A673 (cell line): ENCODE data around the gene IL22RA1. TPM values are rescaled to one million over a fixed set of nuclear protein-coding genes. Genes with fewer than 3 reads are reported as not detected.

ENCODE experiments used
- BruUV-seq: library from RNA; stranded (reverse); fragments of 400-500 nt; replicated peaks from 2 replicates; lab custom pipeline; 2021; lab: Mats Ljungman, UMichigan
- CTCF ChIA-PET: fragments of 300-600 bp; sonication (Branson Sonifier 250); formaldehyde crosslinking; loops from one replicate; lab custom pipeline; 2022; ENCODE audit warnings: antibody characterized with exemption; lab: Charles Lee
- POLR2A ChIA-PET: fragments of 300-600 bp; sonication (Branson Sonifier 250); formaldehyde crosslinking; loops from one replicate; lab custom pipeline; 2022; ENCODE audit warnings: antibody characterized with exemption; ENCODE audit not compliant: low non-redundant PET; lab: Charles Lee
- DNase-seq: peaks from one replicate; pipeline ENCODE4 v3.0.0-alpha.2; 2015; ENCODE audit warnings: low spot score
- H3K27ac ChIP-seq: fragments of 200-600 bp; sonication (generic); 2 replicates; pipeline ENCODE4 v1.5.1; 2016; ENCODE audit warnings: mixed run types, low read depth, mild to moderate bottlenecking, mixed read lengths, antibody characterized with exemption, low read length; ENCODE audit not compliant: poor library complexity, severe bottlenecking
- H3K27me3 ChIP-seq: fragments of 200-600 bp; sonication (generic); replicated peaks from 2 replicates; pipeline ENCODE4 v1.6.1; 2017; ENCODE audit warnings: mixed run types, low read depth, mild to moderate bottlenecking, mixed read lengths, antibody characterized with exemption, low read length; ENCODE audit not compliant: insufficient read depth, poor library complexity
- H3K36me3 ChIP-seq: fragments of 200-600 bp; sonication (generic); 2 replicates; pipeline ENCODE4 v1.6.1; 2016; ENCODE audit warnings: mixed run types, mild to moderate bottlenecking, mixed read lengths, antibody characterized with exemption, low read length; ENCODE audit not compliant: insufficient read depth, poor library complexity, severe bottlenecking
- H3K4me1 ChIP-seq: fragments of 200-600 bp; sonication (generic); 2 replicates; pipeline ENCODE4 v1.6.1; 2017; ENCODE audit warnings: mixed run types, mild to moderate bottlenecking, mixed read lengths, antibody characterized with exemption, low read length; ENCODE audit not compliant: insufficient read depth, poor library complexity, severe bottlenecking
- H3K4me3 ChIP-seq: fragments of 200-600 bp; sonication (generic); 2 replicates; pipeline ENCODE4 v1.5.1; 2016; ENCODE audit warnings: low read depth, mixed run types, mild to moderate bottlenecking, mixed read lengths, low read length; ENCODE audit not compliant: poor library complexity, severe bottlenecking
- H3K9me3 ChIP-seq: fragments of 200-600 bp; sonication (generic); 2 replicates; pipeline ENCODE4 v1.6.1; 2016; ENCODE audit warnings: mixed run types, low read depth, mild to moderate bottlenecking, mixed read lengths, antibody characterized with exemption, low read length; ENCODE audit not compliant: poor library complexity, severe bottlenecking
- EZH2 ChIP-seq: fragments of 200-600 bp; sonication (generic); IDR thresholded peaks from 2 replicates; pipeline ENCODE4 v1.6.1; 2017; ENCODE audit warnings: borderline replicate concordance, low read depth, mild to moderate bottlenecking, mixed read lengths, antibody characterized with exemption, low read length; ENCODE audit not compliant: poor library complexity, severe bottlenecking
- intact Hi-C: fragments of 100-400 bp; cut with micrococcal nuclease; formaldehyde crosslinking; loops from one replicate; pipeline ENCODE4 v1.10.0; 2022; ENCODE audit not compliant: unreplicated experiment
- total RNA-seq: library from RNA; stranded (reverse); gene quantifications from 2 replicates; pipeline ENCODE4 v1.2.3, GENCODE V29; 2021
- TF ChIP-seq, protein P1 (sequence below): fragments of 300-800, 200-600 bp; sonication (generic); conservative IDR thresholded peaks from 2 replicates; pipeline ENCODE4 v1.5.1; 2017; ENCODE audit warnings: low read depth, mild to moderate bottlenecking, antibody characterized with exemption, low read length, moderate library complexity, mixed read lengths

The IL22RA1 gene
- total RNA-seq, 1 experiment from 2014 or later = 0.24 TPM

DNA sequence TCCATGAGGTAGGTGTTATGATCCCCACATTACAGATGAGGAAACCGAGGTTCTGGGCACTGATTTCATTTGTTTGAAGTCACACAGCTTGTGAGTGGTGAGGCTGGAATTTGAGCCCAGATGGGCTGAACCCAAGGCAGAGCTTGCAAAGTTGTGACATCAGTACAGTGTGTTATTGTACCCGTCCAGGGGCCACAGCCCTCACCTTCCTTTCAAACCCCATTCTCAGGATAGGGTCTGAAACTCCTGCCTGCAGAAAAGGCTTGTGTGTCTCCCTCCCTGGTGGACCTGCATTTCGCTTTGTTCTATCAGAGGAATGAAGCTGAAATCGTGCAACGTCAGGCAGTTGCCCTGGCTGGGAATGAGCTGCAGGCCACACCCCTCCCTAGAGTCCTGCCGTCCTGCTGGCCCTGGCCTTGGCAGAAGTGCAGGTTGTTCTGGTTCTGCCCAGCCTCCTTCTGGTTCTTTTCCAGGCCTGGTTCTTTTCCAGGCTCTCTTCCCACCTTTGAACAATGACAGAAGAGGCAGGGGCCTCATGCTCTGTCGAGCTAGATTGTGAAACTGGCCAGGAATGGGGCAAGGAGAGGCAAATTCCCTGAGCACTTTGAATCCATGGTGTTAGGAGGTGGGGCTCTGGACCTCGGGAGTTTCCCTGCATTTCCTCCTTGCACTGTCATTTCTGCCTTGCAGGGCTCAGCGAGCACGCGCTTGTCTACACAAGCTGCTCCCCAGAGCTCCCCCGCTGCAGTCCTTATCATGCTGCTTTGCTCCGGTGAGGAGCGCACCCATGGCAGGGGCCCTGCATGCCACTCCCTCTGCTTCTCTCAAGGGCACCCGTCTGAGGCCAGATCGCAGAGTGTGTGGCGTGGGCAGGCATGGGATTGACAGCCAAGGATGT is 22.8 kb downstream of the IL22RA1 start:
- BruUV-seq = no TSS peak
- POLR2A ChIA-PET = no interaction called here
- CTCF ChIA-PET = no interaction called here
- Histone ChIP-seq H3K27ac (no peak overlapping the region), H3K9me3 (no peaks in the 10 kb centered on the region), H3K27me3 (no peaks in the 10 kb centered on the region), H3K4me3 (no peak overlapping the region), H3K4me1 (no peaks in the 10 kb centered on the region), H3K36me3 (no peaks in the 10 kb centered on the region)
- intact Hi-C loops = no loop called here
- TF ChIP-seq, protein P1, sequence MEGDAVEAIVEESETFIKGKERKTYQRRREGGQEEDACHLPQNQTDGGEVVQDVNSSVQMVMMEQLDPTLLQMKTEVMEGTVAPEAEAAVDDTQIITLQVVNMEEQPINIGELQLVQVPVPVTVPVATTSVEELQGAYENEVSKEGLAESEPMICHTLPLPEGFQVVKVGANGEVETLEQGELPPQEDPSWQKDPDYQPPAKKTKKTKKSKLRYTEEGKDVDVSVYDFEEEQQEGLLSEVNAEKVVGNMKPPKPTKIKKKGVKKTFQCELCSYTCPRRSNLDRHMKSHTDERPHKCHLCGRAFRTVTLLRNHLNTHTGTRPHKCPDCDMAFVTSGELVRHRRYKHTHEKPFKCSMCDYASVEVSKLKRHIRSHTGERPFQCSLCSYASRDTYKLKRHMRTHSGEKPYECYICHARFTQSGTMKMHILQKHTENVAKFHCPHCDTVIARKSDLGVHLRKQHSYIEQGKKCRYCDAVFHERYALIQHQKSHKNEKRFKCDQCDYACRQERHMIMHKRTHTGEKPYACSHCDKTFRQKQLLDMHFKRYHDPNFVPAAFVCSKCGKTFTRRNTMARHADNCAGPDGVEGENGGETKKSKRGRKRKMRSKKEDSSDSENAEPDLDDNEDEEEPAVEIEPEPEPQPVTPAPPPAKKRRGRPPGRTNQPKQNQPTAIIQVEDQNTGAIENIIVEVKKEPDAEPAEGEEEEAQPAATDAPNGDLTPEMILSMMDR = no peak
- TF ChIP-seq EZH2 = no peak
- no peak for DNase-seq

DNA sequence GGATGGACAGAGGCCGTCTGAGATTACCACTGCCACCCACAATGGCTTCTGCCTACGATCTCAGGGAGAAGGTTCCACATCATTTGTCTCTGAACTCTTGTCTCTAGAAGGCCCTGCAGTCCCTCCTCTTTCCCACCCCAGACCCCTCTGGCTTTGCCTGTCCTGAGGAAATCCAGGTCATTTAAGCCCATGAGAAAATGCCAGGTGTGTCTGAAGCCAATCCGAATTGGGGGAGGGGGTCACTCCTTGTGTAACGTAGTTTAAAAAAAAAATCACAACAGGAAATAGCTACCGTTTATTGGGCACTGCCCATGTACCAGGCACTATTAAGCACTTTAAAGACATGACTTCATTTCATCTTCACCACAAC is 23.5 kb downstream of the IL22RA1 start:
- no peaks in the 10 kb centered on the region for H3K36me3 ChIP-seq
- H3K9me3 ChIP-seq = no peaks in the 10 kb centered on the region
- CTCF ChIA-PET = interaction anchor here (0.5 kb wide), 1 partner anchor 356 kb away, joined by 3 read pairs; no protein-coding TSS in a partner anchor
- H3K27me3 ChIP-seq = no peaks in the 10 kb centered on the region
- no peak overlapping the region for H3K4me3 ChIP-seq
- H3K4me1 ChIP-seq = no peaks in the 10 kb centered on the region
- no peak for TF ChIP-seq EZH2
- TF ChIP-seq, protein P1 = no peak
- intact Hi-C loops = no loop called here
- H3K27ac ChIP-seq = no peak overlapping the region
- DNase-seq = no peak
- no TSS peak for BruUV-seq
- POLR2A ChIA-PET = no interaction called here

DNA sequence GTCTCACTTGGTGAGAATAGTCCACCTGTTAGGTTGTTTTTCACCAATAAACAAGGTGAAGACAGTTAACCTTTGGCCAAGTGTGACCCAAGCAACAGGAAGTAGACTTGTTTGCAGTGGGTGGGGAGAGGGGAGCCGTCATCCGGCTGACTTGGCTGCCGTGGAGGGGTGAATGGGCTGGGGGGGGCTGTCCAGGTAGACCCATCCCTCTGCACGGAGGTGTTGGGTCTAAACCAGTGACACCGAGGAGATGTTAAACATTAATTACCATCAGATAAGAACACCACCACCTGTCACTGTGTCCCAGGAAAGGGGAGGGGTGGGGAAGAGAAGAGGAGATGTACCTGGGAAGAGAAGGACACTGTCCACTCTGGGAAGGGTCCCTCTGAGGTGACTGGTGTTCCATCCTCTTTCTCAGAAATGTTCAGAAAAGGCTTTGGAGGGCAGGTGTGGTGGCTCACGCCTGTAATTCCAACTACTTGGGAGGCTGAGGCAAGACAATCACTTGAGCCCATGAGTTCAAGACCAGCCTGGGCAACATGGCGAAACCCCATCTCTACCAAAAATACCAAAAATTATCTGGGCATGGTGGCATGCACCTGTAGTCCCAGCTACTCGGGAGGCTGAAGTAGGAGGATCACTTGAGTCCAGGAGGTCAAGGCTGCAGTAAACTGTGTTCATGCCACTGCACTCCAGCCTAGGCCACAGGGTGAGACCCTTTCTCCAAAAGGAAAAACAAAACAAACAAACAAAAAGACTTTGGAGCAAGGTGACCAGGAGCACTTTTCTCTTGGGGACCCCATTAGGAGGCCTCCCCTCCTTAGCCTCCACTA is 24.3 kb downstream of the IL22RA1 start:
- no peak for TF ChIP-seq EZH2
- TF ChIP-seq, protein P1 = no peak
- no peak for DNase-seq
- no peak overlapping the region for H3K4me3 ChIP-seq
- ChIA-PET POLR2A (no interaction called here), CTCF (no interaction called here)
- H3K36me3 ChIP-seq = no peaks in the 10 kb centered on the region
- no peaks in the 10 kb centered on the region for H3K27me3 ChIP-seq
- no peak overlapping the region for H3K27ac ChIP-seq
- intact Hi-C loops = no loop called here
- H3K4me1 ChIP-seq = no peaks in the 10 kb centered on the region
- BruUV-seq = no TSS peak
- H3K9me3 ChIP-seq = no peaks in the 10 kb centered on the region
